ENCODE data around the gene WDR86.

DNA sequence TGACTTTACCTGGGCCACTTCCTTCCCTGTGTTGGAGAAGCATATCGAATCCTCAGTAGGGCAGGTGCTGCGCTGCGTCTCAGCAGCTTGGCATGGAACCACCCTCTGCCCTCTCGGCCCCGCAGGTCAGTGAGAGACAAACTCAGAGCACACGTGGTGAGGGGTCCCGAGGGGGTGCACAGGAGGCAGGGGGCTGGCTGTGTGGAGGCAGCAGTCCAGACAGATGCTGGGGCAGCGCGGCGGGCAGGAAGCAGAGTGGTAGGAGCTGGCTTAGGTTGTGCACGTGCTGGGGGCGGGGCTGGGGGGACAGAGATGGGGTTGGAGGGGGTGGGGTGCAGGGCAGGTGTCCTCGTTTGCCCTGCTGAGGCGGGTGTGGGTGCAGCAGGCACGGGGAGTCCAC is 35.1 kb downstream of the WDR86 start:
- TF ChIP-seq EZH2phosphoT487 (IDR thresholded peaks at IDR 0.05; ENCODE audit: borderline replicate concordance, low read length) (no peak), CTCF (IDR thresholded peaks at IDR 0.05; ENCODE audit: low read depth, low read length, poor library complexity, severe bottlenecking) (no peak)

Measured in DOHH2 (cell line).